Activated CD4-positive, alpha-beta T cell treated with anti-CD3 and anti-CD28 coated beads, Interleukin-2, Interleukin-6, amounts not matched to agents 100 ng/mL and 50 ng/mL, durations not matched to agents 16 hours and 8 hours (primary cell): ENCODE measurements around the gene LRGUK.
"Not testable (repeated sequence)": the region's sequence is repeated elsewhere in the genome, so short reads cannot be mapped to it uniquely, and the experiment has no call there.

ENCODE experiments used
- DNase-seq: peaks from one replicate; pipeline ENCODE4 v3.0.0-alpha.2; 2020

LRGUK gene, protein sequence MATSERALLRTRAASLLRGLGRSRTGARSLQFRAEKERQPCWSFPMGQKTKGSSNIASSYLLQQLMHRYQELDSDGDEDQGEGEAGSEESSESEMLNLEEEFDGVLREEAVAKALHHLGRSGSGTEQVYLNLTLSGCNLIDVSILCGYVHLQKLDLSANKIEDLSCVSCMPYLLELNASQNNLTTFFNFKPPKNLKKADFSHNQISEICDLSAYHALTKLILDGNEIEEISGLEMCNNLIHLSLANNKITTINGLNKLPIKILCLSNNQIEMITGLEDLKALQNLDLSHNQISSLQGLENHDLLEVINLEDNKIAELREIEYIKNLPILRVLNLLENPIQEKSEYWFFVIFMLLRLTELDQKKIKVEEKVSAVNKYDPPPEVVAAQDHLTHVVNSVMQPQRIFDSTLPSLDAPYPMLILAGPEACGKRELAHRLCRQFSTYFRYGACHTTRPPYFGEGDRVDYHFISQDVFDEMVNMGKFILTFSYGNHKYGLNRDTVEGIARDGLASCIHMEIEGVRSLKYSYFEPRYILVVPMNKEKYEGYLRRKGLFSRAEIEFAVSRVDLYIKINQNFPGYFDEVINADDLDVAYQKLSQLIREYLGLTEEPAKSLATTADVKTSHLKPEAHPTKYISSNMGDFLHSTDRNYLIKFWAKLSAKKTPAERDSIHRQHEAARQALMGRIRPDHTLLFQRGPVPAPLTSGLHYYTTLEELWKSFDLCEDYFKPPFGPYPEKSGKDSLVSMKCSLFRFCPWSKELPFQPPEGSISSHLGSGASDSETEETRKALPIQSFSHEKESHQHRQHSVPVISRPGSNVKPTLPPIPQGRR

DNA sequence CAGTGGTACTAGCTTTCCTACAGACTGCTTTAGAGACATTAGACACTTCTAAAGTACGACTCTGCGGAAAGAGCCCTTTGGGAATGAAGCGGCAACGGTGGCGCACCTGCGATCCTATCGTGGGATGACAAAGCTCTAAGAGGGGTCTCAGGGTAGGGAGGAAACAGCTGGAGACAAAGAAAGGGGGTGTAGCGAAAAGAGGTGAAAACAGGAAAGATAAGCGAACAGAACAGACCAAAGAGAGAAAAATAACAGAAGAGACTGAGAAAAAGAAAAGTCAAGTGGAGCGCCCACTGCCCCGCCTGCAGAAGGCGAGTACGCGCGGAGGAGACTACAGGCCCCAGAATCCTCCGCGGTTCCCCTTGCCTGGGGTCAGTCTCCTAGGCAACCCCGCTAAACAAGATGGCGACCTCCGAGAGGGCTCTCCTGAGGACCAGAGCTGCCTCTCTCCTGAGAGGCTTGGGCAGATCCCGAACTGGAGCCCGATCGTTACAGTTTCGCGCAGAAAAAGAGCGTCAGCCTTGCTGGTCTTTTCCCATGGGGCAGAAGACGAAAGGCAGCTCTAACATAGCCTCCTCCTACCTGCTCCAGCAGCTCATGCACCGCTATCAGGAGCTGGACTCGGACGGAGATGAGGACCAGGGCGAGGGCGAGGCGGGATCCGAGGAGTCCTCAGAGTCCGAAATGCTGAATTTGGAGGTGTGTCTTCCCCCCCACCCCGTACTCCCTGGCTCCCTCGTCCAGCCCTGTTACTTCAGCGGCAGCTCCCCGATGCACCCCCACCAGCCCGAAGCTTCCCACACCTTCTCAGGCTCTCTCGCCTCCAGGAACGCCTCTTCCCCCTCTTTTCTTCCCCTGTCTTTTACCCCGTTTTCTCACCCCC, at the start of gene LRGUK:
Gene LRGUK (plus strand): TSS at position 375 of the 883 bp plus-strand sequence. CDS start 28 bp downstream, at position 403.
- DNase-seq: peak; percentile 84

DNA sequence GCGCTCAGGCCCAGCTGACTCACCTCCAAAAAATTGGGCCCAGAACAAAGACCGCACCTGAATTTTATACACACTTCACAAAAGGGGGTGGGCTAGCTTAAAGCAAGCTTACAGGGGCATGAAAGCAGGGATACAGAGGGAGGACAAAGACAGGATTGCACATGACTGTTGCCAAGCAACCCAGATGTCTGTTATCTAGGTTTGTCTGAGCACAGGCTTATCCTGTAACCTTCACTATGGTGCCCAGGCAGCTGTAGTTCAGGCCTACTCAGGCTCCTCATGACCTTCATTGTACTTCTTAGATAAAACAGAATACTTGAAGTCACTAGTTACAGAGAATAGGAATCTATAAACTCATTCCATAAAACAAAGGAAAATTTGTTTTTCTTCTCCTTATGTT, 49.6 kb upstream of the LRGUK start:
- not testable (repeated sequence) for DNase-seq

DNA sequence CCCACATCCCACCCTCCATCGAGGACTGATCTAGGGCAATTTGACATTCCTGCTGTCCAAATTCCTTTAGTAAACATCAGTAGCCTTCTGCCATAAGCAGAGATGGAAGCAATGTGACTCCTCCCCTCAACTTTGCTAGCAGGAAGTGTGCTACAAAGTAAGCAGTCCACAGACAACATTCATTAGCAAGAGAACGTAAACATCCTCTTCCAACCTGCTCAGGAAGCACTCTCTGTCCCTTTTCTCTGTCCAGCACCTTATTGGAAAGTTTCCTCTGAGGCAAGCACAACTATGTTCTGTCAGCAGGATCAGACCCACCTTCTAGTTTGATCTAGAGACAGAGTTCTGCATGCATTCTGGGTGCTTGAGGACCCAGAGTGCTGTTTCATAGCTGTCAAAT, 48.1 kb upstream of the LRGUK start:
- DNase-seq: no peak

DNA sequence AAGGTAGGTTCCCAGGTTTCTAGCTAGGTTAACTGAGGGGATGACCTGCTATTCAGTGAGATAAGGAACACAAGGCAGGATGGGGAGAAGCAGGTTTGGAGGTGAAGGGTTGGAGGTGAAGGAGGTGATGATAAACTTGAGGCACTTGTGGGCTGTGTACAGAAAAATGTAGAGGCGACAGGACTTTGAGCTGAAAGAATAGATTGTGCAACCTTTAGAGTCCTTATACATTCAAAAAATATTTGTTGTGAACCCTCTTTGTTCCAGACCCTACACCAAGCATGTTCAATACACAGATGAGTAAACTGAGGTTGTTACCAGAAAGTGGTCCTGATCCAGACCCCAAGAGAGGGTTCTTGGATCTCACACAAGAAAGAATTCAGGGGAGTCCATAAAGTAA, 45.4 kb upstream of the LRGUK start:
- no peak for DNase-seq

DNA sequence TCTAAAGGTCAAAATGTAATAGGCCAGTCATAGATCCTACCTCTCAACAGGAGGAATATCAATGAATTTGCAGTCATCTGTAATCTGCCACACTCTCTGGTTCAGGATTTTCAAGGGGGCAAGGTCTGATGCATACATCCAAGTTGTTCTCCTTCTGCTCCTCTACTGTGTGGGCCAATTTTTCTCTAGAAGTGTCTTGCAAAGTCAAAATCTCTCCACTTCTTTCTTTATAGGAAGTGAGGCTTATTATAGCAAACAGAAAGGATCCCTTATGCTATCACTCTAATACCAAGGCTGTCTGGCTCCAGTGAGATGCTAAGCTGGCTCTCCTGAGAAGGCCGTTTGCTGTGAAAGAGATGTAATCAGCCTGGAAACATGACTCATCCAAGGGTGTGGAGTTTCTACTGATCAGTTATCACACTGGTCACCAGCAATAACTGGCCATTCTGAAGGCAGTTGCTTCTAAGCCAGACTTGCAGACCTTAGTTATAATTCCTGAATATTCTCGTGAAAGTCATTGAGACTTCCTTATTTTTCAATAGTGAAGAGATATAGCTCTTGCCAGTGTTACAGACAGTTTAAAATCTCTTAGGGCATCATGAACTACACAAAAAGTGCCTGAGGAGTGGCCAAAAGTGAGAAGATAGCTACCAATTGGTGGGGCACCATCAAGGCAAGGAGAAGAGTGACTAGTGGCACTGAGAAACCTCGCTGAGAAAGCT, 43.2 kb upstream of the LRGUK start:
- no peak for DNase-seq

DNA sequence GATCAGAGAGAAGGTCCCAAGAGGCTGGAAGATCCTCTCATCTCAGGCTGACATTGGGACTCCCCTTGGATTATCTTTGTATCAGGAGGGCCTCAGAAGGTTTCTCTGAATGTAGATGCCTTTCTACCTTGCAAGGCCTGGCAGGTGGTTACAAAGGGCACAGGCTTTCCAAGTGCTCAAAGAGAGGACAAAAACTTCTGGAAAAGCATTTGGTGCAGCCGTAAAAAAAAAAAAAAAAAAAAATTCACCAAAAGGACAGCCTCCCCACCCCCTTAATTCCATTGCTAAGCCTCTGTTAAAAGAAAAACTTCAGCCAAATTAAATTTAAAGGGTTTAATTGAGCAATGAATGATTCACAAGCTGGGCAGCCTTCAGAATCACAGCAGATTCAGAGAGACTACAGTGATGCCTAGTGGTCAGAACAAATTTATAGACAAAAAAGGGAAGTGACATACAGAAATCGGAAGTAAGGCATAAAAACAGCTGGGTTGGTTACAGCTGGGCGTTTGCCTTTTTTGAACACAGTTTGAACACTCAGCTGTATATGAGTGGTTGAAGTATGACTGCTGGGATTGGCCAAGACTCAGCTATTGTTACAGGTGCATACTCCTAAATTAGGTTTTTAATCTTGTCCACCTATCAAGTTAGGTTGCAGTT, 42.5 kb upstream of the LRGUK start:
- DNase-seq: no peak

DNA sequence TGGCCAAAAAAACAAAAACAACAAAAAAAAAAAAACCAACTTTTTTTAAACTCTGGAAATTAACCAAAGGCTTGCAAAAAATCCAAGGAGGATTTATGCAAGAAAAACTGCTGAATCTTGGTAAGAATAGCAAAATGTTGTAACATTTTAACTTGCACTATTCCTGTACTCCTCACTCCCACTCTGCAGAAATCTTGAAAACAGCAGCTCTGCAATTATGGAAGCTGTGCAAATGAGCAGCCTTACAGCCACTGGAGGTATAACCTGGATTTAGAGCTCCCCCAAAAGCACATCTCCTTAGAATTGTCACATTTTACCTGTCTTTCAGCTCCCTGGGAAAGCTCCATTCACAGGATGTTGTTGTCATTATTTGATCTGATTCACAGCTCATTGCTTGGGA, 41.8 kb upstream of the LRGUK start:
- no peak for DNase-seq

DNA sequence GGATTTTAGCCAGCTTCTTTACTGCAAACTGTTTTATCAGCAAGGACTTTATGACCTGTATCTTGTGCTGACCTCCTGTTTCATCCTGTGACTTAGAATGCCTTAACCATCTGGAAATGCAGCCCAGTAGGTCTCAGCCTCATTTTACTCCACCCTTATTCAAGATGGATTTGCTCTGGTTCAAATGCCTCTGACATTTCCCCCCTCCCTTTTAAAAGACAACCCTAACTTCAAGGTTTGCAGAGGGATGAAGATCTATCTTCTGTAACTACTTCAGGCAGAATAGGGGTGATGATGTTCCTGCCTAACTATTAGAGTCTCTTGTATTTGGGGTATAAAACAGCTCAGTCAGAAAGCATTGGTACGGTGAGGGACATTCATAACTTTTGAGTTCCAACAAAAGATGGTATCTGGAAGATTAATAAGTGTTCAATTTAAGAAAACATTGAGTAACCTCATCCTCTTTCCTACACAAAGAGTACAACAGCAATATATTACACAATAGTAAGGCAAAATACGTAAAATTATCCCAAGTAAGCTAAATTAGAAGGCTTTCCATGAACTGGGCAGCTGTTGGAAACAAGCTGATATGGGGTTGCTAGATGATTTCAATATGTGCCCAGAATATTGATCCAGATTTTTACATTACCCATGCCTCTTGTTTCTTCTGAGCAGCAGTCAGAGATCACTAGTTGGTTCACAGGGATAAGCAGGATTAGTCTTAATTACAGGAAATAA, 40.0 kb upstream of the LRGUK start:
- DNase-seq: no peak

DNA sequence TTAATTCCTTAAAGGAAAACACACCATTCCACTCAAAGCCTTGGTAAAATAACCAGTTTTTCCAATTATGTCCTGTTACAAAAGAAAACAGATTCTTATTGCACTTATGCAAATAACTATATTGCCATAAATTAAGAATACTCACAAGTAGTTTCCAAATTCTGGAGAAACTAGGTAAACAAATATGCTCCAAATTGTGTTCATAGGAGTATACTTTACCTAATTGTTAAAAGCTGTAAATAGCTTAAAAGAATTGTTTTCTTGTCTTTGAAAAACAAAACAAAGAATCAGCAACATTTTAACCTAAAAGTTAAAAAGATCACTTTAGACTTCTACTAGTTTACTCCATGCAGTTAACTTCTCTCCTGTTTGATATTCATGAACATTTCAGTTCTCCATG, 38.9 kb upstream of the LRGUK start:
- DNase-seq: no peak

DNA sequence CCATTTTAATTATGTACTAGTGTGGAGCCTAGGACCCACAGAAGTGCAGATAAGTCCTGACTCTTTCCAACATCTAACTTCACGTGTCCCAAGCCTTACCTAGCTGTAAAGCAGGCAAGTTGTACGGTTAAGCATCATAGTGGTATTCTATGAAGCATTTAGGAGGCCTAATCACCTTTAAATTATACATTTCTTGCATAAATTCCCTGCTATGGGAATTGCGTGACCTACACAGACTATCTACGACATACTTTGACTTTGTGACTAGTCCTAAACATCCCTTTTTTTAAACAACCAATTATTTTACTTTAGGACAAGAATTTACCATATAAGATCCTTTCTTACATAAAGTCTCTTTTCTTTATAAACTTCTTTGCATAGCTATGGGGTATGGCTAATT, 37.7 kb upstream of the LRGUK start:
- no peak for DNase-seq

DNA sequence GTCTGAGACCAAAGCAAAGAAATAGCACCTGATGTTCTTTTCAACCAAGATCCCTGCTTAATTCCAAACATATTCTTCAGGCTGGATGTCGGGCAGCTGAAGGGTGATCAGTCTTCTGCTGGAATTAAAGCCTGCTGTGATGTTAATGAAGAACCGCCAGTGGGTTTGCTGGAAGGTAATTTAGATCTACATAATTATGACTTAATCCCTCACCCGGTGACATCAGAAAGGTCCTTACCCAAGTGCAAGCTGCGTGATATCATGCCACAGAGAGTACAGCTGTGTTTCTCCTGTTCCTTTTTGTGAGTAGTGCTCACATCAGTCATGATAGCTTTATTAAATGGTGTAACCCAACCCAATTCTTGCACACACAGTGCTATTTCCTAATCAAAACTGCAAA, 29.1 kb upstream of the LRGUK start:
- DNase-seq: no peak

DNA sequence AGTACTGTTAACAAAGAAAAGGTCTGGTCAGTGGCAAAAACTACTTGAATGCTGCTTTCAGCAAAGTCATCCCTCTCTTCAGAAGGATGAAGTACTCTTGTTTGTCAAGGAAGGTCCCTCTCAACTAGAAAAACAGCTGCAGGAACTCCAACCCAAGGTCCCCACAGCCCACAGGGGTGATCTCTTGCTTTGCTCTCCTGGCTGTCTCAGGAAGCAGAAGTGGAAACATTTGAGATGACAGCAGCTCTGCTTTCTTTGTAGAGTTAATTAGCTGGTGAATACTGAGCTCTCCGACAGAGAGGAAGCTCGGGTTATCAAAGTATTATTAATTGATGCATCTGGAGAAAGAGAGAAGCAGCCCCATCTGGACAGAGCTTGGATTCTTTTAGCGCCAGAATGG, 25.4 kb upstream of the LRGUK start:
- DNase-seq: no peak

DNA sequence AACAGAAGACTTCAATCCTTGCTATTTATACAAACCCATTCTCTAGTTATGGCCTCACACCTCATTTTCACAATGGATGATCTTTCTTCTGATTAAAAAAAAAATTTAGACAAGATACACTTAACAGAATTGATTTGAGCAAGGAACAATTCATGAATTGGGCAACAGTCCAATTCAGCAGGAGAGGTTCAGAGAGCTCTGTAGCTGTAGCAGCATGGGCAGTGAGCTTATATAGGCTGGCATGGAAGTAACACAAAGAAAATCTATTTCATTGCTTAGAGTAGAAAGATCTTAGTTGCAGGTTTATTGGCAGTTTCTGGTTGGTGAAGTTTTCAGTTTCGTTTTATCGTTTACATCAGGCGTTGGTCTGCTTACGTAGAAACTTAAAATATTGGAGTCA, 23.0 kb upstream of the LRGUK start:
- DNase-seq: no peak

DNA sequence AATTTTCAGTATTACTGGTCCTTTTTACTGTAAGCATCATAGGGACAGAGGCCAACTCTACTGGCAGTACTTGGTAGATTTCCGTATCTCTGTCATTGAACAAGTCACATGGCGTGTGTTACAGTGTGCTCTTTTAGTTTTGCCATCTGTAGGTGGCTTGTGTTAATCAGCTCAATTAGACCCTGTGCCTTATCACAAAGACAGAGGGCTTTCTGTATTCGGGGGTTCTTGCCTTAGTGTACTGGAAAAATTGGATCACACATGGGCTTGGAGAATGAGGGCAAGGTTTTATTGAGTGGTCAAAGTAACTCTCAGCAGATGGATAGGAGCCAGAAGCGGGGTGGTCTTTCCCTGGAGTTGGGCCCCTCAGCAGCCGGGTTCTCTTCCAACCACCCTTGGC, 21.3 kb upstream of the LRGUK start:
- no peak for DNase-seq

DNA sequence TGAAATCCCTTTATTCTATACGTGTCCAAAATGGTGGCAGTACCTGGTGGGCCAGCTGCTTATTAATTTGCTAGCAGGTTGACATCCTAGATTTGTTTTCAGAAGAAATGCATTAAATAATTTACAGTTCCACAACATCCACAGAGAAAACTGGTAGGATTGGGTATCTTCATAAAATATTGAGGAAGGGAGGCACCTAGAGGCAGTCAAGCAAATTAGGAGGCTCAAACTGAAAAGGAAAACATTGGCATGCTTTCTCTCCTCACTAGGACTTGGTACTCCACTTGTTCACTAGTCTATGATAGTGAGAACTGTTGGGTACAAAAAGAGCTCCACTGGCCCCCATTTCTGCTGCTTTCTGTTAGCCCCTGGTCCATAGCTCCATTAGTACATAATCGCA, 18.3 kb upstream of the LRGUK start:
- no peak for DNase-seq

DNA sequence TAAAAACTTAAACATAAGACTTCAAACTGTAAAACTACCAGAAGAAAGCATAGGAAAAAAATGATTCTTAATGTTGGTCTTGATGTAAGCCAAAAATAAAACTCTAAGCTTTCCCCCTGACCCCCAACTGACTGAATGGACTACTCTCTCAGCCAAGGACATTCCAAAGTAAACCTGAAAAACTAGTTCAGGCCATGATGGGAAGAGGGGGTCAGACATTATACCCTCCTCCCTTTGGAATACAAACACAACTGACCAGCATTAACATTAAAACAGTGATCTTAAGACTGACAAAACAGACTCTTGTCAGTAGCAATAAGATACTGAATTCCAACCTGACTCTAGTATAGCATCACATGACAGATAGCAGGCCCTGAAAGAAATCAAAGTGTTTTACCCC, 13.5 kb upstream of the LRGUK start:
- no peak for DNase-seq

DNA sequence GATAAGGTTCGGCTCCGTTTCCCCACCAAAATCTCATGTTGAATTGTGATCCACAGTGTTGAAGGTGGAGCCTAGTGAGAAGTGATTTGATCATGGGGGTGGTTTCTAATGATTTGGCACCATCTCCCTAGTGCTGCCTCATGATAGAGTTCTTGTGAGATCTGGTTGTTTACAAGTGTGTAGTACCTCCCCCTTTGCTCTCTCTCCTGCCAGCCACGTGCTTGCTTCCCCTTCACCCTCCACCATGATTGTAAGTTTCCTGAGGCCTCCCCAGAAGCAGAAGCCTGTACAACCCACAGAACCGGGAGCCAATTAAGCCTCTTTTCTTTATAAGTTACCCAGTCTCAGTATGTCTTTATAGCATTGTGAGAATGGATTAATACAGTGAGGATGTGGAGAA, 12.1 kb upstream of the LRGUK start:
- DNase-seq: no peak

DNA sequence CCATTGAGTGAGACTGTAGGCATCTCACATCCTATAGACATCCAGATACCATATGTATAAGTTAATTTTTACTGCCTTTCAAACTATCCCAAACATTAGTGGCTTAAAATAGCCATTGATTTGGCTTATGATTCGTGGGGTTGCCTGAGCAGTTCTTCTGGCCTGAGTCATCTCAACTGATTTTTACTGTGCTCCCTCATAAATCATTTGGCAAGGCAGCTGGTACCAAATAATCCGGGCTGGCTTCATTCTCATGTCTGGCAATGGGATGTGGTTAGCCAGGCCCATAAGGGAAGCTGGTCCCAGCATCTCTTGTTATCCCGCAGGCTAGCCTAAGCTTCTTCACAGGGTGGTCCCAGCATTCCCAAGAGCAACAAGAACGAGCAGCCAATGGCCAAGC, 6.7 kb upstream of the LRGUK start:
- DNase-seq: no peak

DNA sequence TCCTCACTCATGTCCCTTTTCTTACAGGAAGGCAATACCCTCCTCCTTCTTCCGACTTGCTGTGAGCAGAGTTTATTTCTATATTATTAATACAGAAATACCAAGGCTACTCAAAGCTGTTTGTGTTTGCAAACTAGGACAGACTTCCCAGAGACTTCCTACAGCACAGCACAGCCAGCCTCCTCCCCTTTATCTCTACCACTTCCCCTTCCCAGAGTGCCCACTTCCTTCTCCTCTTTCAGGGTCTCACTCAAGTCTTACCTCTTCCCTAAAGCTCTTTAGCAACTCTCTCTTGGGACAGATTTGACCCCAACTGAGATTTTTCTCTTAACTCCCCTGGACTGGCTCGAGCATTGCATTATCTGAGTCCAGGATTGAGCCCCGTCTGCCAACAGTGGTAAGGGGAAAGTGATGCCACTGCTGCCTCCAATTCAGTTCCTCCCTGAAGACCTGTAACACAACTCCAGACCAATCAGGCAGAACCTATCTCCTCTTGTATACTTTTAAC, 5.5 kb upstream of the LRGUK start:
- no peak for DNase-seq

DNA sequence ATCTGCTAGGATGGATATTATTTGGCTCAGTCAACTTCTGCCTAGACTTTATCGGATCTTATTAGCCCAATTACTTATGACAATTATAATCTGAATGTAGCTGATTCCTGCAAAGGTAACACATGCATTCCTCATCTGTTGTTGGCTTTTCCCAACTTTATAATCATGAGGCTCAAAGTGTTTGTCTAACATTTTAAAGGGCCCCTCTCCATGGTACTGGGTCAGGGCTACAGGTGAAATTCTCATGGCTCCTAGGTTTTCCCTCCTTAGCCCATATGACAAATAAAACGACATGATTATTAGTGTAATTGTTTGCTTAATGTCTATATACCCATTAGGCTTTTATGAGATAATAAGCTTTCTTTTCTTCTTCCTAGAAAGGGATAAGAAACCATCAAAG, 4.2 kb upstream of the LRGUK start:
- no peak for DNase-seq

DNA sequence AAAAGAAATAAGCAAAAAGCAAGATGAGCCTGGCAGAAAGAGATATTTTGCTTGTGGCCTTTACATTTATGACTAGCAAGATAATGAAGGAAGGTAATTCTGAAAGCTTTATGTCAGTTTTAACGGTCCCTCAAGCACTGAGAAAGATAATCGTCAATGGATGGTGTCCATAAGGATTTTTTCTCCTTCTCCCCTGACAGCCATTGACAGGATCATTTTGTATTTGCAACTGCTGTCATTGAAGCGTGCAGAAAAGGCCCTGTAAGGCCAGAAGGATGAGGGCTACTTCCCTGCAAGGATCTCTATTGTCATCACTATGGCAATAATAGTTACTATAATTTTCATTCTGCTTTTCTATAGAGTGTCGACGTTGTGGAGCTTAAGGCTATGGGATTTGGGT, 994 bp upstream of the LRGUK start:
- DNase-seq: no peak
